Measurements from ENCODE around the gene NRXN3. TPM values are rescaled to one million over a fixed set of nuclear protein-coding genes. Genes with fewer than 3 reads are reported as not detected.

The NRXN3 gene
- polyA plus RNA-seq, 1 experiment = 7.0 TPM

DNA sequence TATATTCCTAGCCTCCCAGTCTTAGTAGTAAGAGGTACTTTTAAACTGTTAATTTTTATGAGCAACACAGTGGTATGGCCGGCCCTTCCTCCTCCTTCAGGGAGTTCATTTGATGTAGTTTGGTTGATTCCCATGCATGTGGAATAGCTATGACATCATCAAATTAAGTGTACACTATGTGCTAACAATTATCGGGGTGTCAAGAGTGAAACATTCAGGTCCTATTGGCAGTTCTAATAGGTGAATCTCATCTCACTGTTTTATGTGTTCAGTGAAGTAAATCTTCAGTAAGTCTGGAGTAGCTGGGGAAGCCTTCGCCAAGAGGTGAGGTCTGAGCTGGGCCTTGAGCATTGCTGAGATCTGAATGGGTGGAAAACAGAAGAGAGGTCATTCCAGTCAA lies 1384.6 kb downstream of the NRXN3 start:
- Histone ChIP-seq H3K27me3 (ENCODE audit: control insufficient read depth, insufficient read depth, low read length) (no peaks in the 10 kb centered on the region), H3K4me3 (ENCODE audit: low read depth, low read length) (no peak overlapping the region), H3K36me3 (ENCODE audit: control insufficient read depth, insufficient read depth, low read length) (no peaks in the 10 kb centered on the region)
- CTCF ChIA-PET = interaction anchor here (2.3 kb wide), 1 partner anchor 11 kb away, joined by 12 read pairs; no protein-coding TSS in a partner anchor
- TF ChIP-seq, protein P1, sequence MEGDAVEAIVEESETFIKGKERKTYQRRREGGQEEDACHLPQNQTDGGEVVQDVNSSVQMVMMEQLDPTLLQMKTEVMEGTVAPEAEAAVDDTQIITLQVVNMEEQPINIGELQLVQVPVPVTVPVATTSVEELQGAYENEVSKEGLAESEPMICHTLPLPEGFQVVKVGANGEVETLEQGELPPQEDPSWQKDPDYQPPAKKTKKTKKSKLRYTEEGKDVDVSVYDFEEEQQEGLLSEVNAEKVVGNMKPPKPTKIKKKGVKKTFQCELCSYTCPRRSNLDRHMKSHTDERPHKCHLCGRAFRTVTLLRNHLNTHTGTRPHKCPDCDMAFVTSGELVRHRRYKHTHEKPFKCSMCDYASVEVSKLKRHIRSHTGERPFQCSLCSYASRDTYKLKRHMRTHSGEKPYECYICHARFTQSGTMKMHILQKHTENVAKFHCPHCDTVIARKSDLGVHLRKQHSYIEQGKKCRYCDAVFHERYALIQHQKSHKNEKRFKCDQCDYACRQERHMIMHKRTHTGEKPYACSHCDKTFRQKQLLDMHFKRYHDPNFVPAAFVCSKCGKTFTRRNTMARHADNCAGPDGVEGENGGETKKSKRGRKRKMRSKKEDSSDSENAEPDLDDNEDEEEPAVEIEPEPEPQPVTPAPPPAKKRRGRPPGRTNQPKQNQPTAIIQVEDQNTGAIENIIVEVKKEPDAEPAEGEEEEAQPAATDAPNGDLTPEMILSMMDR (IDR thresholded peaks at IDR 0.05; ENCODE audit: insufficient read depth, low read depth, low read length) = no peak
- POLR2A ChIA-PET = no interaction called here
- no peak for DNase-seq (ENCODE audit: low read depth)

DNA sequence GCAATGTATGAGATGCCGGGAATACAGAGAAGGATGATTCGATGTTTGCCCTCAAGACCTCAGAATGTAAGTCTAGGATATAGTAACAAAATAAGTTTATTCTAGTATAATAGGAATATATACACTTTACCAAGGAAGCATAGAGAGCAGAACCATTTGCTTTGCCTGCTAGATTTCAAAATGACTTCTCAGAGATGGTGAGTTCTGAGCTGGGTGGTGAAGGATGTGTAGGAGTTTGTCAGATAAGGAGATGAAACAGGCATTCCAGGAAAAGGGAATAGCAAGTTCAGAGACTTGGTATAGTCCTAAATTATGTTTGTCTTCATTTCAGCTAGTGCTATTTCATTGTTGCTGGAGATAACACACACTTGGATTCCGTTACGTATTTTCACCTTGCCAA lies 1385.3 kb downstream of the NRXN3 start:
- TF ChIP-seq, protein P1 (IDR thresholded peaks at IDR 0.05; ENCODE audit: insufficient read depth, low read depth, low read length) = no peak
- Histone ChIP-seq H3K4me3 (ENCODE audit: low read depth, low read length) (no peak overlapping the region), H3K36me3 (ENCODE audit: control insufficient read depth, insufficient read depth, low read length) (no peaks in the 10 kb centered on the region), H3K27me3 (ENCODE audit: control insufficient read depth, insufficient read depth, low read length) (no peaks in the 10 kb centered on the region)
- ChIA-PET POLR2A (no interaction called here), CTCF (no interaction called here)
- no peak for DNase-seq (ENCODE audit: low read depth)

DNA sequence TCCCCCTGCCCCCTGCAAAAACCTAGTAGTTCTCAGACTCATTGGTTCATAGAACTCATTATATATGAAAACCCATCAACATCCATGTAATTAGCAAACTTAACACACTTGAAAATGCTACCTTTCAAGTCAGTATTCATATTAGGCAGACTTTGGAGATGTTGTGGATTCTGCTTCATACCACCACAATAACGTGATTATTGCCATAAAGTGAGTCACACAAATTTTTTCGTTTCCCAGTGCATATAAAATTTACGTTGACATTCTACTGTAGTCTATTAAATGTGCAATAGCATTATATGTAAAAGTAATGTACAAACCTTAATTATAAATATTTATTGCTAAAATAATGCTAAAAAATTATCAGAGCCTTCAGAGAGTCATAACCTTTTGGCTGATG lies 1387.1 kb downstream of the NRXN3 start:
- Histone ChIP-seq H3K27me3 (ENCODE audit: control insufficient read depth, insufficient read depth, low read length) (no peaks in the 10 kb centered on the region), H3K4me3 (ENCODE audit: low read depth, low read length) (no peak overlapping the region), H3K36me3 (ENCODE audit: control insufficient read depth, insufficient read depth, low read length) (no peaks in the 10 kb centered on the region)
- DNase-seq (ENCODE audit: low read depth) = no peak
- CTCF ChIA-PET = interaction anchor here (1.6 kb wide), 1 partner anchor 27 kb away, joined by 4 read pairs; no protein-coding TSS in a partner anchor
- POLR2A ChIA-PET = no interaction called here
- TF ChIP-seq, protein P1 (IDR thresholded peaks at IDR 0.05; ENCODE audit: insufficient read depth, low read depth, low read length) = no peak

DNA sequence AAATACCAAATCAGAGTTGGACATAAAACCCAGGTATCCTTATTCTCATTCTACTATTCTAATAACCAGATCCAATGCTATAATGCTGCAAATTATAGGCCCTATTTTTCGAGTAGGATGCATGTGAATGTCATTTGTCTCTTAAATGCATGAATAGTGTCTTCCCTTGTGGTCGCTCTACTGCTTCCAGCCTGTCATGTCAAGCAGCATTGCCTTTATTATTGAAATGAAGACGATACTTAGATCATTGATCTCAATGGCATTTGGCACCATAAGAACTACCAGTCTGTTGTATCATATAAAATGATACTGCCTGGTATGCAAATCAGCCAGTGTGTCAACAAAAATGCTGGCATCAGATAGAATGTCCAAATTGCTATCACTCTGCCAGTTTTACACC lies 1392.0 kb downstream of the NRXN3 start:
- Histone ChIP-seq H3K4me3 (ENCODE audit: low read depth, low read length) (no peak overlapping the region), H3K27me3 (ENCODE audit: control insufficient read depth, insufficient read depth, low read length) (no peaks in the 10 kb centered on the region), H3K36me3 (ENCODE audit: control insufficient read depth, insufficient read depth, low read length) (no peaks in the 10 kb centered on the region)
- no peak for DNase-seq (ENCODE audit: low read depth)
- TF ChIP-seq, protein P1 (IDR thresholded peaks at IDR 0.05; ENCODE audit: insufficient read depth, low read depth, low read length) = no peak
- ChIA-PET POLR2A (no interaction called here), CTCF (interaction anchor here (1.0 kb wide), 1 partner anchor 15 kb away, joined by 3 read pairs; no protein-coding TSS in a partner anchor)

DNA sequence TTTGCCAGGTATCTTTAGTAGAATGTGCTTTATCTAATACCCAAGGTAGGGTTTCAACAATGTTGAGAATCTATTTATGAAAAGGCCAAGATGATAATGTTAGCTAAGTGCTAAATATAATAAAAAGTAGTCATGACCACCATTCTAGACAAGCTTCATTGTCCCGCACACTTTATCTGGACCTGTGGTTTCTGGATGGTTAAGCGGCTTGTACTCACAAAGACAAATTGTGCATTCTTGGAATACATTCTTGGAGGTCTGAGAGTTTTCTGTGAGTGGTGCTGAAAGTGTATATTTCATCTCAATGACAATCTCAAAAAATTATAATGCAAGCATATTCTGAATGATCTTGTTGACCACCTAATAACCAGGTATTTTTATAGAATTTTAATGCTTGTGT lies 1394.2 kb downstream of the NRXN3 start:
- H3K4me3 ChIP-seq (ENCODE audit: low read depth, low read length) = no peak overlapping the region
- H3K27me3 ChIP-seq (ENCODE audit: control insufficient read depth, insufficient read depth, low read length) = no peaks in the 10 kb centered on the region
- no peak for DNase-seq (ENCODE audit: low read depth)
- ChIA-PET CTCF (interaction anchor here (0.6 kb wide), 1 partner anchor 84 kb away, joined by 3 read pairs; no protein-coding TSS in a partner anchor), POLR2A (no interaction called here)
- TF ChIP-seq, protein P1 (IDR thresholded peaks at IDR 0.05; ENCODE audit: insufficient read depth, low read depth, low read length) = no peak
- no peaks in the 10 kb centered on the region for H3K36me3 ChIP-seq (ENCODE audit: control insufficient read depth, insufficient read depth, low read length)

Measured in BJ (cell line).